ENCODE results near the gene FOXL3. TPM values are rescaled to one million over a fixed set of nuclear protein-coding genes. Genes with fewer than 3 reads are reported as not detected.

FOXL3 gene
- total RNA-seq, 1 donor from 2014 or later, result not detected

- H3K4me3 Mint-ChIP-seq, result no peak overlapping the region
- H3K4me1 Mint-ChIP-seq, result peaks cover 2% of the 10 kb centered on the region
- no peak for TF ChIP-seq CTCF (conservative IDR thresholded peaks at IDR 0.05)
- H3K27ac Mint-ChIP-seq (ENCODE audit: unreplicated experiment), result no peak overlapping the region
- no peaks in the 10 kb centered on the region for H3K36me3 Mint-ChIP-seq (ENCODE audit: low read depth)
- no peaks in the 10 kb centered on the region for H3K9me3 Mint-ChIP-seq
- H3K27me3 Mint-ChIP-seq (ENCODE audit: low read depth), result peaks cover 49% of the 10 kb centered on the region
- DNase-seq (ENCODE audit: low read depth, low spot score), result no peak
Measured at GRCh38 chr7:318476-318875, 28.5 kb downstream of the FOXL3 start.

- H3K27ac Mint-ChIP-seq (ENCODE audit: unreplicated experiment), result no peak overlapping the region
- H3K4me1 Mint-ChIP-seq, result peaks cover 5% of the 10 kb centered on the region
Measured at GRCh38 chr7:318878-319661, 29.1 kb downstream of the FOXL3 start.

GRCh38 chr7:320297-320696 lies 30.3 kb downstream of the FOXL3 start:
- H3K9me3 Mint-ChIP-seq, result no peaks in the 10 kb centered on the region
- no peak for DNase-seq (ENCODE audit: low read depth, low spot score)
- H3K36me3 Mint-ChIP-seq (ENCODE audit: low read depth), result no peaks in the 10 kb centered on the region
- H3K27ac Mint-ChIP-seq (ENCODE audit: unreplicated experiment), result no peak overlapping the region
- TF ChIP-seq CTCF (conservative IDR thresholded peaks at IDR 0.05), result no peak
- H3K4me1 Mint-ChIP-seq, result peaks cover 5% of the 10 kb centered on the region
- H3K27me3 Mint-ChIP-seq (ENCODE audit: low read depth), result peaks cover 44% of the 10 kb centered on the region
- no peak overlapping the region for H3K4me3 Mint-ChIP-seq

More at GRCh38 chr7:318878-319661, 29.1 kb downstream of the FOXL3 start:
- Mint-ChIP-seq H3K4me3 (no peak overlapping the region), H3K9me3 (no peaks in the 10 kb centered on the region), H3K36me3 (ENCODE audit: low read depth) (no peaks in the 10 kb centered on the region), H3K27me3 (ENCODE audit: low read depth) (peaks cover 50% of the 10 kb centered on the region)
- TF ChIP-seq CTCF (conservative IDR thresholded peaks at IDR 0.05), result no peak
- no peak for DNase-seq (ENCODE audit: low read depth, low spot score)

- TF ChIP-seq CTCF (conservative IDR thresholded peaks at IDR 0.05), result peak; percentile 95
- DNase-seq (ENCODE audit: low read depth, low spot score), result peak; percentile 80
- Mint-ChIP-seq H3K9me3 (no peaks in the 10 kb centered on the region), H3K36me3 (ENCODE audit: low read depth) (no peaks in the 10 kb centered on the region), H3K27ac (ENCODE audit: unreplicated experiment) (no peak overlapping the region), H3K4me1 (peaks cover 5% of the 10 kb centered on the region), H3K27me3 (ENCODE audit: low read depth) (peaks cover 36% of the 10 kb centered on the region), H3K4me3 (no peak overlapping the region)
Measured at GRCh38 chr7:322111-322671, 32.2 kb downstream of the FOXL3 start.

GRCh38 chr7:322708-323111 lies 32.7 kb downstream of the FOXL3 start:
- Mint-ChIP-seq H3K9me3 (no peaks in the 10 kb centered on the region), H3K36me3 (ENCODE audit: low read depth) (no peaks in the 10 kb centered on the region), H3K27me3 (ENCODE audit: low read depth) (peaks cover 35% of the 10 kb centered on the region), H3K4me3 (no peak overlapping the region), H3K4me1 (peaks cover 5% of the 10 kb centered on the region), H3K27ac (ENCODE audit: unreplicated experiment) (no peak overlapping the region)
- no peak for TF ChIP-seq CTCF (conservative IDR thresholded peaks at IDR 0.05)
- no peak for DNase-seq (ENCODE audit: low read depth, low spot score)

Data from neural crest cell (in vitro differentiated cells).